T-cell (primary cell): Measurements from ENCODE around the gene KPNA6. TPM values are rescaled to one million over a fixed set of nuclear protein-coding genes. Genes with fewer than 3 reads are reported as not detected.

Experiments used
- ATAC-seq, 4 experiments: fragments of 200-7000 bp in 3 of 4; fragments of 150-1000 bp in 1 of 4; cut with Tn5 transposase; replicated peaks in 1 of 4; 1 replicate in 3 of 4; 2 replicates in 1 of 4; pipeline ENCODE4 v1.10.0; 2021; ENCODE audit warnings: moderate library complexity in 3 of 4, mild to moderate bottlenecking in 2 of 4, moderate number of reproducible peaks in 1 of 4
- CTCF ChIA-PET, 2 donors: fragments of 300-600 bp; sonication (Branson Sonifier 250); formaldehyde crosslinking; loops; one replicate each; lab custom pipeline; 2022; ENCODE audit warnings: antibody characterized with exemption in 2 of 2; lab: Charles Lee
- POLR2A ChIA-PET, 2 donors: fragments of 300-600 bp; sonication (Branson Sonifier 250); formaldehyde crosslinking; loops; one replicate each; lab custom pipeline; 2022; ENCODE audit warnings: antibody characterized with exemption in 2 of 2; lab: Charles Lee
- DNase-seq, 35 experiments: peaks; one replicate each; pipeline versions ENCODE4 v3.0.0 to v3.0.0-alpha.2; 2013 to 2023
- H3K27ac ChIP-seq: one replicate; pipeline ENCODE4 v1.5.1; 2013; ENCODE audit warnings: low read length
- H3K27me3 ChIP-seq, 2 experiments: replicated peaks in 1 of 2; 1 replicate in 1 of 2; 2 replicates in 1 of 2; pipeline versions ENCODE4 v1.6.1 to v1.7.0; 2013; ENCODE audit warnings: low read length in 1 of 2, mixed read lengths in 1 of 2; ENCODE audit not compliant: control insufficient read depth in 2 of 2, insufficient read depth in 2 of 2; ENCODE audit errors: extremely low read depth in 1 of 2
- H3K36me3 ChIP-seq, 2 donors: 1 replicate in 1 of 2; 2 replicates in 1 of 2; pipeline versions ENCODE4 v1.6.1 to v1.7.0; 2013; ENCODE audit warnings: low read length in 1 of 2; ENCODE audit not compliant: control insufficient read depth in 2 of 2, insufficient read depth in 1 of 2; ENCODE audit errors: extremely low read depth in 1 of 2
- H3K4me1 ChIP-seq, 2 experiments: 1 replicate in 1 of 2; 2 replicates in 1 of 2; pipeline versions ENCODE4 v1.6.1 to v1.7.0; 2013; ENCODE audit warnings: low read length in 2 of 2, mixed read lengths in 1 of 2; ENCODE audit not compliant: insufficient read depth in 2 of 2, control insufficient read depth in 1 of 2; ENCODE audit errors: extremely low read depth in 1 of 2
- H3K4me3 ChIP-seq, 2 donors: 1 replicate in 1 of 2; 2 replicates in 1 of 2; pipeline versions ENCODE4 v1.5.1 to v1.7.0; 2013; ENCODE audit warnings: mild to moderate bottlenecking in 2 of 2, low read length in 1 of 2, moderate library complexity in 1 of 2; ENCODE audit not compliant: control insufficient read depth in 1 of 2; ENCODE audit errors: extremely low read depth in 1 of 2
- H3K9me3 ChIP-seq: 2 replicates; pipeline ENCODE4 v1.7.0; 2013
- H3K27ac Mint-ChIP-seq, 2 donors: one replicate each; pipeline ENCODE4 v1.8.0; 2020 to 2021; ENCODE audit warnings: mild to moderate bottlenecking in 2 of 2, mixed read lengths in 2 of 2
- H3K27me3 Mint-ChIP-seq, 2 donors: one replicate each; pipeline ENCODE4 v1.8.0; 2021 to 2022; ENCODE audit warnings: mixed read lengths in 2 of 2
- H3K36me3 Mint-ChIP-seq: one replicate; pipeline ENCODE4 v1.8.0; 2021; ENCODE audit warnings: mixed read lengths
- H3K4me1 Mint-ChIP-seq, 3 donors: one replicate each; pipeline ENCODE4 v1.8.0; 2020 to 2022; ENCODE audit warnings: mixed read lengths in 3 of 3, mild to moderate bottlenecking in 1 of 3
- H3K4me3 Mint-ChIP-seq, 3 donors: one replicate each; pipeline ENCODE4 v1.8.0; 2020 to 2022; ENCODE audit warnings: mild to moderate bottlenecking in 3 of 3, mixed read lengths in 3 of 3, moderate library complexity in 3 of 3
- H3K9me3 Mint-ChIP-seq, 3 donors: one replicate each; pipeline ENCODE4 v1.8.0; 2020 to 2022; ENCODE audit warnings: mixed read lengths in 3 of 3
- WGBS: methylation state at CpG from one replicate; pipeline ENCODE4 v1.1.5; 2013; ENCODE audit warnings: missing lambda C conversion rate; ENCODE audit not compliant: insufficient coverage; 5-methylcytosine and 5-hydroxymethylcytosine counted together
- total RNA-seq, 35 experiments: library from RNA in 6 of 35; stranded (reverse) in 6 of 35; fragments of 120-200 nt in 1 of 35; gene quantifications; one replicate each; pipeline versions ENCODE4 v1.2.1 to v1.2.4 and lab custom pipeline; 2013 to 2026

The KPNA6 gene
- total RNA-seq, 5 donors from 2014 or later (not counting 1 experiment from before 2014, with no cell fraction given): 46.2 to 53.6 (median 52.3) TPM

- Mint-ChIP-seq H3K4me3 (no peak overlapping the region), H3K27ac (peak overlapping the region; percentile 19 to 52), H3K9me3 (no peaks in the 10 kb centered on the region), H3K4me1 (peaks cover 11 to 19% (median 15%) of the 10 kb centered on the region in 3 donors), H3K27me3 (no peaks in the 10 kb centered on the region), H3K36me3 (no peaks in the 10 kb centered on the region)
- ATAC-seq (peak; percentile 39 to 67 (median 56)), DNase-seq (peak in 8 of 35 experiments; percentile 5 to 52 (median 14))
- ChIA-PET POLR2A (interaction anchor here in 1 of 2 donors (0.6 kb wide), 1 partner anchor 240 kb away, joined by 4 read pairs; no protein-coding TSS in a partner anchor), CTCF (interaction anchor here in 1 of 2 donors (0.6 to 0.7 kb wide), 2 partner anchors 124 to 194 kb away, joined by 3 to 6 read pairs; no protein-coding TSS in a partner anchor)
- H3K4me1 ChIP-seq: peaks cover 3 to 16% of the 10 kb centered on the region in 2 experiments
- WGBS: 17% methylated on average over 1 of the region's 4 CpGs
- no peak overlapping the region for H3K4me3 ChIP-seq
- peaks cover 5 to 10% of the 10 kb centered on the region in 2 donors for H3K36me3 ChIP-seq
- no peak overlapping the region for H3K27ac ChIP-seq
- no peaks in the 10 kb centered on the region for H3K9me3 ChIP-seq
- H3K27me3 ChIP-seq: no peaks in the 10 kb centered on the region
These were observed 41.4 kb upstream of the KPNA6 start for GRCh38 chr1:32066489-32066873.

GRCh38 chr1:32068957-32069588 is 38.8 kb upstream of the KPNA6 start:
- H3K4me1 Mint-ChIP-seq: peaks cover 32 to 35% (median 33%) of the 10 kb centered on the region in 3 donors
- CTCF ChIA-PET: interaction anchor here in 1 of 2 donors (0.7 kb wide), 1 partner anchor 33 kb away, joined by 3 read pairs; no protein-coding TSS in a partner anchor
- H3K4me1 ChIP-seq: peaks cover 14 to 35% of the 10 kb centered on the region in 2 experiments
- H3K4me3 ChIP-seq: no peak overlapping the region
- H3K36me3 ChIP-seq: no peaks in the 10 kb centered on the region
- no peaks in the 10 kb centered on the region for H3K9me3 Mint-ChIP-seq
- no peaks in the 10 kb centered on the region for H3K36me3 Mint-ChIP-seq
- DNase-seq (no peak), ATAC-seq (no peak)
- H3K9me3 ChIP-seq: no peaks in the 10 kb centered on the region
- H3K27ac Mint-ChIP-seq: peak overlapping the region in 1 of 2 donors; percentile 7
- H3K4me3 Mint-ChIP-seq: no peak overlapping the region
- H3K27me3 Mint-ChIP-seq: no peaks in the 10 kb centered on the region
- 100% methylated on average over 2 of the region's 5 CpGs for WGBS
- no peaks in the 10 kb centered on the region for H3K27me3 ChIP-seq
- no peak overlapping the region for H3K27ac ChIP-seq
- POLR2A ChIA-PET: no interaction called here

GRCh38 chr1:32071758-32072621 is 35.9 kb upstream of the KPNA6 start:
- H3K36me3 Mint-ChIP-seq: peaks cover 7% of the 10 kb centered on the region
- H3K9me3 Mint-ChIP-seq: no peaks in the 10 kb centered on the region
- Histone ChIP-seq H3K27ac (peak overlapping the region; percentile 71), H3K27me3 (no peaks in the 10 kb centered on the region), H3K4me3 (peak overlapping the region; percentile 81 to 83), H3K36me3 (peaks cover 3 to 9% of the 10 kb centered on the region in 2 donors), H3K4me1 (peaks cover 10 to 27% of the 10 kb centered on the region in 2 experiments), H3K9me3 (no peaks in the 10 kb centered on the region)
- POLR2A ChIA-PET: interaction anchor here in 1 of 2 donors (0.6 kb wide), 1 partner anchor 19 kb away, joined by 7 read pairs; no protein-coding TSS in a partner anchor
- H3K27me3 Mint-ChIP-seq: no peaks in the 10 kb centered on the region
- 21% methylated on average over 13 of the region's 14 CpGs for WGBS
- DNase-seq: no peak
- H3K27ac Mint-ChIP-seq: peak overlapping the region; percentile 87 to 93
- H3K4me1 Mint-ChIP-seq: peaks cover 33 to 39% (median 35%) of the 10 kb centered on the region in 3 donors
- H3K4me3 Mint-ChIP-seq: peak overlapping the region; percentile 80 to 95 (median 86)
- ATAC-seq: no peak
- CTCF ChIA-PET: interaction anchor here in 1 of 2 donors (0.7 to 1.8 kb wide), 4 partner anchors 36 to 264 kb away, joined by 3 to 18 read pairs (median 4); partner anchors contain the start of genes KPNA6 and MARCKSL1

- no peaks in the 10 kb centered on the region for H3K9me3 ChIP-seq
- ChIA-PET POLR2A (interaction anchor here (0.5 to 1.0 kb wide), 8 partner anchors 34 to 321 kb away, joined by 3 to 4 read pairs (median 3); partner anchors contain the start of genes BSDC1 (in 1 of the 2) and KPNA6 (in 1 of the 2)), CTCF (interaction anchor here (0.6 to 1.8 kb wide), 11 partner anchors 10 to 335 kb away, joined by 3 to 18 read pairs (median 6); partner anchors contain the start of genes ADGRB2 (in 1 of the 2), KPNA6 (in 1 of the 2) and MARCKSL1 (in 1 of the 2))
- no peaks in the 10 kb centered on the region for H3K27me3 ChIP-seq
- H3K27ac Mint-ChIP-seq: peak within 1 kb of the TSS; percentile 87 to 93
- H3K9me3 Mint-ChIP-seq: no peaks in the 10 kb centered on the region
- peak; percentile 85 to 97 (median 93) for DNase-seq
- peak within 1 kb of the TSS; percentile 71 for H3K27ac ChIP-seq
- H3K36me3 Mint-ChIP-seq: peaks cover 15% of the 10 kb centered on the region
- WGBS: under 1% methylated on average over 66 of the region's 67 CpGs
- H3K4me3 ChIP-seq: peak within 1 kb of the TSS; percentile 81 to 83
- H3K36me3 ChIP-seq: peaks cover 7 to 17% of the 10 kb centered on the region in 2 donors
- H3K4me3 Mint-ChIP-seq: peak within 1 kb of the TSS; percentile 80 to 95 (median 86)
- no peaks in the 10 kb centered on the region for H3K27me3 Mint-ChIP-seq
- peaks cover 36 to 43% (median 39%) of the 10 kb centered on the region in 3 donors for H3K4me1 Mint-ChIP-seq
- H3K4me1 ChIP-seq: peaks cover 10 to 24% of the 10 kb centered on the region in 2 experiments
- ATAC-seq: peak; percentile 85 to 91 (median 86)
These were observed 35.1 kb upstream of the KPNA6 start, which contains the start of gene TMEM39B for GRCh38 chr1:32072622-32073298. Gene TMEM39B (plus strand): TSS chr1:32072939. CDS start chr1:32073048, 109 bp downstream.

GRCh38 chr1:32073299-32074229 is 34.3 kb upstream of the KPNA6 start:
- no peaks in the 10 kb centered on the region for H3K9me3 ChIP-seq
- peak overlapping the region; percentile 81 to 83 for H3K4me3 ChIP-seq
- CTCF ChIA-PET: interaction anchor here (0.5 to 1.9 kb wide), 13 partner anchors 11 to 984 kb away, joined by 3 to 18 read pairs (median 6); partner anchors contain the start of genes KPNA6 (in 2 of the 2), ADGRB2 (in 1 of the 2) and MARCKSL1 (in 1 of the 2)
- WGBS: 43% methylated on average over 26 of the region's 28 CpGs
- H3K4me1 ChIP-seq: peaks cover 10 to 24% of the 10 kb centered on the region in 2 experiments
- Mint-ChIP-seq H3K9me3 (no peaks in the 10 kb centered on the region), H3K36me3 (peaks cover 18% of the 10 kb centered on the region), H3K4me1 (peaks cover 36 to 43% (median 39%) of the 10 kb centered on the region in 3 donors), H3K27me3 (no peaks in the 10 kb centered on the region), H3K27ac (peak overlapping the region; percentile 87 to 93), H3K4me3 (peak overlapping the region; percentile 80 to 95 (median 86))
- H3K27ac ChIP-seq: peak overlapping the region; percentile 67
- no peak for DNase-seq
- POLR2A ChIA-PET: interaction anchor here (0.5 to 1.0 kb wide), 9 partner anchors 33 to 321 kb away, joined by 3 to 4 read pairs (median 3); partner anchors contain the start of genes BSDC1 (in 1 of the 2) and KPNA6 (in 1 of the 2)
- no peaks in the 10 kb centered on the region for H3K27me3 ChIP-seq
- peak in 2 of 4 experiments; percentile 29 to 32 for ATAC-seq
- peaks cover 7 to 21% of the 10 kb centered on the region in 2 donors for H3K36me3 ChIP-seq
